Fibroblast of mammary gland (primary cell): ENCODE data around the gene CPED1.
"Not testable (repeated sequence)": the region's sequence is repeated elsewhere in the genome, so short reads cannot be mapped to it uniquely, and the experiment has no call there.

Experiments used
- DNase-seq: peaks from one replicate; pipeline ENCODE4 v3.0.0-alpha.2; 2010; ENCODE audit warnings: low read depth
- H3K4me3 ChIP-seq: 2 replicates; pipeline ENCODE4 v1.5.1; 2011; ENCODE audit warnings: low read depth, mild to moderate bottlenecking, low read length, moderate library complexity; ENCODE audit not compliant: control insufficient read depth
- CTCF ChIP-seq: conservative IDR thresholded peaks from 2 replicates; pipeline ENCODE4 v1.5.1; 2011; ENCODE audit warnings: low read depth, low read length, inconsistent platforms; ENCODE audit not compliant: control insufficient read depth, insufficient read depth

The CPED1 gene

GRCh38 chr7:121204537-121204936 is 216.0 kb downstream of the CPED1 start:
- DNase-seq: peak; percentile 12
- TF ChIP-seq CTCF: no peak
- H3K4me3 ChIP-seq: no peak overlapping the region

DNA sequence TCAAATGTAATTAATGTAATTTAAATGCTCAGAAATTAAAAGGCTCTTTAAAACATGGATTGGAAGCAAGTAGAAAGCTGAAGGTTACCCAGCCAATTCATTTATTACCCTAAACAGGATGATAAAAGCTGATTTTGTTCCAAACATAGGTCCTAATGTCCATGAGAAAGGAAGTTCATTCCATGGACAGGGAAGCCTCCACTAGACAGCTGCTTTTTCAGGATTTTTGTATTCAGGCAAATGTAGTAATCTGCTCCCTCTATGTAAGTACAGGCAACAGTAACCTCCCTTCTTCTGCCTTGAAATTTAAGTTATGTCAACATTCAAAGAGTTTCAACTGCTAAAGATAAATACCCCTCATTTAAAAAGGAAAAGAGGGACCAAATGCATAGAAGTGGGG is 217.3 kb downstream of the CPED1 start:
- H3K4me3 ChIP-seq: no peak overlapping the region
- DNase-seq: no peak
- no peak for TF ChIP-seq CTCF

DNA sequence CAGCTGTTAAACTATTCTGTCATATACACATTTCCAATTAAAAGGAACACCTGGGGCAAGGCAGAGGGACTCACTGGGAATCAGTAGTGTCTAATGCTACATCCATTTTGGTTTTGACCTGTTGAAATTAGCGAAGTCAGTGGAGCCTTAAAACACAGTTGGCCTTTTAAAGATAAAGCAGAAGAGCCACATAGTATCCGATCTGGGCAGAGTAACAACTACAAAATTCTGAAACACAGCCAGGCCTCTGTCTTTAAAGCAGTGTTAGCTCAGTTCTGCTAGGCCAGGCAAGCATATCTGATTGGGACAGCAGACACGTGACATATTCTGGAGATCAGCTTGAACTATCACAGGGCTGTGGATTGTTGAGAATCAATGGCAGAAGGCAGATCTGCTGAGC is 222.7 kb downstream of the CPED1 start:
- no peak overlapping the region for H3K4me3 ChIP-seq
- TF ChIP-seq CTCF: no peak
- no peak for DNase-seq

GRCh38 chr7:121212036-121212435 is 223.5 kb downstream of the CPED1 start:
- no peak for DNase-seq
- no peak for TF ChIP-seq CTCF
- H3K4me3 ChIP-seq: no peak overlapping the region

DNA sequence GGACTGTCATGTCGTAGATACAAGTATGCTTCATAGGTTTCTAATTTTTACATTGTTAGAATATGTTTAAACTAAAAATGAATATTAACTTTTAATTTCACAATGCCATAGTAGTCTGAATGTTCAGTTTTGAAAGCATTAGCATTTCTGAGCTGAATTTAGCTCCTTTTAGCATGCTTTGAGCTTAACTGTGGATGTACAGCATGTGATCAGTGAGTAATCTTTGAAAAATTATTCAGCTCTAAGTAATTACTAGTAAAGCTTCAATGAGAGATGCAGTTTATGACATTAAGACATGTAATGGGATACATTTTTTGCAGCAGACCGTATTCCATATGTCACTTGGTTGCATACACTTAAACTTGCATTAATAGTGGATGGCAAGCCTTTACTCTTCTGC is 226.1 kb downstream of the CPED1 start:
- no peak overlapping the region for H3K4me3 ChIP-seq
- DNase-seq: no peak
- no peak for TF ChIP-seq CTCF

DNA sequence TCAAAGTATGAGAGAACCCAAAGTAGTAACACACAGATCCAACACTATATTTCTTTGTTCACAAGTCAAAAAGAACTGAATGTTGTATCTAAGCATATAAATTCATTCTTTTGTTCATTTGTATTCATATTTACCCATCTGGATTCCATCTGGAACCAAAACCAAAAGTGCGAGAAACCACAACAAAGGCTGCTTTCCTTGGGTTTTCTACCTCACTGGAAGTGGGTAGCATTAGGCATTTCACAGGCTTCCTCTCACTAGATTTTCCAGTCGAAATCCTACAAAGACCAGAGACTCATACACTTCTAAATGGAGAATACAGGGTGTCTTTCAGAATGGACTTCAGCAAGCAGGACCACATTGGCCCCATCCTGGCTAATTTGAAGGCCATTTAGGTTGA is 230.5 kb downstream of the CPED1 start:
- TF ChIP-seq CTCF: no peak
- no peak overlapping the region for H3K4me3 ChIP-seq
- peak; percentile 36 for DNase-seq

- not testable (repeated sequence) for DNase-seq, H3K4me3 ChIP-seq
Observed at GRCh38 chr7:121221108-121221507, 232.6 kb downstream of the CPED1 start.

GRCh38 chr7:121228779-121229178 is 240.3 kb downstream of the CPED1 start:
- TF ChIP-seq CTCF: no peak
- no peak overlapping the region for H3K4me3 ChIP-seq
- no peak for DNase-seq
